ENCODE results near the gene NTNG2.
A peak's percentile ranks its signal among the peaks of the same experiment; 100 is the strongest.

Gene NTNG2

DNA sequence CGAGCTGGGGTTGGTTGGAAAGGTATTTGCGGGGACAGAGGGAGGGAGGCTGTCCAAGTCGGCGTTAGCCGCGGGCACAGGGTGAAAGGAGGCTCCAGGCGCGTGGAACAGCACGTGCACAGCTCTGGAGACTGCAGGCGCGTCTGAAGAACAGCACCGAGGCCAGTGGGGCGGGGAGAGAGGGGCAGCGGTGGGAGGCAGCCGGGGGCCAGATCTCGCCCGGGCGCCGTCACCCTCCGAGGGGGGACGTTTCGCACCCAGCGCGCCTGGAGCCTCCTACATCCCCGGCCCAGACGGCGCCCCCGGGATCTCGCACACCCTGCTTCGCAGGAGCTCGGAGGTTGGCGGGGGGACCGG lies 79.6 kb downstream of the NTNG2 start (continued):
- TF ChIP-seq, protein P1, sequence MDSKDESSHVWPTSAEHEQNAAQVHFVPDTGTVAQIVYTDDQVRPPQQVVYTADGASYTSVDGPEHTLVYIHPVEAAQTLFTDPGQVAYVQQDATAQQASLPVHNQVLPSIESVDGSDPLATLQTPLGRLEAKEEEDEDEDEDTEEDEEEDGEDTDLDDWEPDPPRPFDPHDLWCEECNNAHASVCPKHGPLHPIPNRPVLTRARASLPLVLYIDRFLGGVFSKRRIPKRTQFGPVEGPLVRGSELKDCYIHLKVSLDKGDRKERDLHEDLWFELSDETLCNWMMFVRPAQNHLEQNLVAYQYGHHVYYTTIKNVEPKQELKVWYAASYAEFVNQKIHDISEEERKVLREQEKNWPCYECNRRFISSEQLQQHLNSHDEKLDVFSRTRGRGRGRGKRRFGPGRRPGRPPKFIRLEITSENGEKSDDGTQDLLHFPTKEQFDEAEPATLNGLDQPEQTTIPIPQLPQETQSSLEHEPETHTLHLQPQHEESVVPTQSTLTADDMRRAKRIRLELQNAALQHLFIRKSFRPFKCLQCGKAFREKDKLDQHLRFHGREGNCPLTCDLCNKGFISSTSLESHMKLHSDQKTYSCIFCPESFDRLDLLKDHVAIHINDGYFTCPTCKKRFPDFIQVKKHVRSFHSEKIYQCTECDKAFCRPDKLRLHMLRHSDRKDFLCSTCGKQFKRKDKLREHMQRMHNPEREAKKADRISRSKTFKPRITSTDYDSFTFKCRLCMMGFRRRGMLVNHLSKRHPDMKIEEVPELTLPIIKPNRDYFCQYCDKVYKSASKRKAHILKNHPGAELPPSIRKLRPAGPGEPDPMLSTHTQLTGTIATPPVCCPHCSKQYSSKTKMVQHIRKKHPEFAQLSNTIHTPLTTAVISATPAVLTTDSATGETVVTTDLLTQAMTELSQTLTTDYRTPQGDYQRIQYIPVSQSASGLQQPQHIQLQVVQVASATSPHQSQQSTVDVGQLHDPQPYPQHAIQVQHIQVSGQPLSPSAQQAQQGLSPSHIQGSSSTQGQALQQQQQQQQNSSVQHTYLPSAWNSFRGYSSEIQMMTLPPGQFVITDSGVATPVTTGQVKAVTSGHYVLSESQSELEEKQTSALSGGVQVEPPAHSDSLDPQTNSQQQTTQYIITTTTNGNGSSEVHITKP (tag by site-specific recombination; IDR thresholded peaks at IDR 0.05): peak; percentile 39; the same call in 1 of the 2 replicates
- no peak for TF ChIP-seq ZNF138 (tag by site-specific recombination; IDR thresholded peaks at IDR 0.05; ENCODE audit: borderline replicate concordance)
- peak; percentile 76; the same call in 1 of the 2 replicates for TF ChIP-seq ZNF76 (tag by site-specific recombination; IDR thresholded peaks at IDR 0.05; ENCODE audit: borderline replicate concordance, low read depth)
- no peak for TF ChIP-seq OSR2 (tag by site-specific recombination; IDR thresholded peaks at IDR 0.05)
- no peak for TF ChIP-seq ZNF280C (tag by site-specific recombination; IDR thresholded peaks at IDR 0.05)
- TF ChIP-seq EGR2 (tag by site-specific recombination; IDR thresholded peaks at IDR 0.05; ENCODE audit: low read depth): peak; percentile 40; the same call in 1 of the 2 replicates
- TF ChIP-seq ZXDB (tag by site-specific recombination; IDR thresholded peaks at IDR 0.05): 0 out of 2 replicates have a peak, but pooled peaks have one; percentile 35
- peak; percentile 20; the same call in 1 of the 2 replicates for TF ChIP-seq ZNF394 (tag by site-specific recombination; IDR thresholded peaks at IDR 0.05; ENCODE audit: borderline replicate concordance)
- no peak for TF ChIP-seq YY2 (tag by site-specific recombination; IDR thresholded peaks at IDR 0.05)
- TF ChIP-seq, protein P2, sequence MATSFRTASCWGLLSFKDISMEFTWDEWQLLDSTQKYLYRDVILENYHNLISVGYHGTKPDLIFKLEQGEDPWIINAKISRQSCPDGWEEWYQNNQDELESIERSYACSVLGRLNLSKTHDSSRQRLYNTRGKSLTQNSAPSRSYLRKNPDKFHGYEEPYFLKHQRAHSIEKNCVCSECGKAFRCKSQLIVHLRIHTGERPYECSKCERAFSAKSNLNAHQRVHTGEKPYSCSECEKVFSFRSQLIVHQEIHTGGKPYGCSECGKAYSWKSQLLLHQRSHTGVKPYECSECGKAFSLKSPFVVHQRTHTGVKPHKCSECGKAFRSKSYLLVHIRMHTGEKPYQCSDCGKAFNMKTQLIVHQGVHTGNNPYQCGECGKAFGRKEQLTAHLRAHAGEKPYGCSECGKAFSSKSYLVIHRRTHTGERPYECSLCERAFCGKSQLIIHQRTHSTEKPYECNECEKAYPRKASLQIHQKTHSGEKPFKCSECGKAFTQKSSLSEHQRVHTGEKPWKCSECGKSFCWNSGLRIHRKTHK (tag by site-specific recombination; IDR thresholded peaks at IDR 0.05): no peak
- peak; percentile 63 for TF ChIP-seq ZBTB8A (tag by site-specific recombination; IDR thresholded peaks at IDR 0.05)
- no peak for TF ChIP-seq ZNF521 (tag by site-specific recombination; IDR thresholded peaks at IDR 0.05)
- TF ChIP-seq KLF8 (tag by site-specific recombination; IDR thresholded peaks at IDR 0.05): no peak
- no peak; the same call in 1 of the 2 replicates for TF ChIP-seq SP2 (tag by site-specific recombination; IDR thresholded peaks at IDR 0.05)
- 0 out of 2 replicates have a peak, but pooled peaks have one; percentile 28 for TF ChIP-seq ZNF629 (tag by site-specific recombination; IDR thresholded peaks at IDR 0.05)
- TF ChIP-seq, protein P3, sequence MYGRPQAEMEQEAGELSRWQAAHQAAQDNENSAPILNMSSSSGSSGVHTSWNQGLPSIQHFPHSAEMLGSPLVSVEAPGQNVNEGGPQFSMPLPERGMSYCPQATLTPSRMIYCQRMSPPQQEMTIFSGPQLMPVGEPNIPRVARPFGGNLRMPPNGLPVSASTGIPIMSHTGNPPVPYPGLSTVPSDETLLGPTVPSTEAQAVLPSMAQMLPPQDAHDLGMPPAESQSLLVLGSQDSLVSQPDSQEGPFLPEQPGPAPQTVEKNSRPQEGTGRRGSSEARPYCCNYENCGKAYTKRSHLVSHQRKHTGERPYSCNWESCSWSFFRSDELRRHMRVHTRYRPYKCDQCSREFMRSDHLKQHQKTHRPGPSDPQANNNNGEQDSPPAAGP (tag by site-specific recombination; IDR thresholded peaks at IDR 0.05): peak; percentile 74; the same call in 1 of the 2 replicates
- TF ChIP-seq ZNF792 (tag by site-specific recombination; IDR thresholded peaks at IDR 0.05): peak; percentile 55; the same call in 1 of the 2 replicates
- TF ChIP-seq ZNF48 (tag by site-specific recombination; IDR thresholded peaks at IDR 0.05): no peak
- TF ChIP-seq, protein P4, sequence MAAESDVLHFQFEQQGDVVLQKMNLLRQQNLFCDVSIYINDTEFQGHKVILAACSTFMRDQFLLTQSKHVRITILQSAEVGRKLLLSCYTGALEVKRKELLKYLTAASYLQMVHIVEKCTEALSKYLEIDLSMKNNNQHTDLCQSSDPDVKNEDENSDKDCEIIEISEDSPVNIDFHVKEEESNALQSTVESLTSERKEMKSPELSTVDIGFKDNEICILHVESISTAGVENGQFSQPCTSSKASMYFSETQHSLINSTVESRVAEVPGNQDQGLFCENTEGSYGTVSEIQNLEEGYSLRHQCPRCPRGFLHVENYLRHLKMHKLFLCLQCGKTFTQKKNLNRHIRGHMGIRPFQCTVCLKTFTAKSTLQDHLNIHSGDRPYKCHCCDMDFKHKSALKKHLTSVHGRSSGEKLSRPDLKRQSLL (tag by site-specific recombination; IDR thresholded peaks at IDR 0.05): no peak; the same call in 1 of the 2 replicates
- TF ChIP-seq, protein P5, sequence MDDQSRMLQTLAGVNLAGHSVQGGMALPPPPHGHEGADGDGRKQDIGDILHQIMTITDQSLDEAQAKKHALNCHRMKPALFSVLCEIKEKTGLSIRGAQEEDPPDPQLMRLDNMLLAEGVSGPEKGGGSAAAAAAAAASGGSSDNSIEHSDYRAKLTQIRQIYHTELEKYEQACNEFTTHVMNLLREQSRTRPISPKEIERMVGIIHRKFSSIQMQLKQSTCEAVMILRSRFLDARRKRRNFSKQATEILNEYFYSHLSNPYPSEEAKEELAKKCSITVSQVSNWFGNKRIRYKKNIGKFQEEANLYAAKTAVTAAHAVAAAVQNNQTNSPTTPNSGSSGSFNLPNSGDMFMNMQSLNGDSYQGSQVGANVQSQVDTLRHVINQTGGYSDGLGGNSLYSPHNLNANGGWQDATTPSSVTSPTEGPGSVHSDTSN (CRISPR knock-in tag; IDR thresholded peaks at IDR 0.05): no peak
- TF ChIP-seq ZNF112 (tag by site-specific recombination; IDR thresholded peaks at IDR 0.05): no peak
- peak; percentile 65; the same call in 1 of the 2 replicates for TF ChIP-seq ZBTB20 (tag by site-specific recombination; IDR thresholded peaks at IDR 0.05)
- TF ChIP-seq ZNF433 (tag by site-specific recombination; IDR thresholded peaks at IDR 0.05; ENCODE audit: low read depth): no peak
- TF ChIP-seq ZNF777 (tag by site-specific recombination; IDR thresholded peaks at IDR 0.05; ENCODE audit: borderline replicate concordance): peak; percentile 84
- TF ChIP-seq KLF10 (tag by site-specific recombination; IDR thresholded peaks at IDR 0.05): no peak
- 0 out of 2 replicates have a peak, but pooled peaks have one; percentile 28 for TF ChIP-seq SP7 (tag by site-specific recombination; IDR thresholded peaks at IDR 0.05)
- peak; percentile 90 for TF ChIP-seq ZIC2 (tag by site-specific recombination; IDR thresholded peaks at IDR 0.05)
- TF ChIP-seq ZNF391 (tag by site-specific recombination; IDR thresholded peaks at IDR 0.05; ENCODE audit: borderline replicate concordance, low read depth): no peak
